ENCODE results near the gene GOLGA6A.
A peak's percentile ranks its signal among the peaks of the same experiment; 100 is the strongest.
"Not testable (repeated sequence)": the region's sequence is repeated elsewhere in the genome, so short reads cannot be mapped to it uniquely, and the experiment has no call there.

Gene GOLGA6A

DNA sequence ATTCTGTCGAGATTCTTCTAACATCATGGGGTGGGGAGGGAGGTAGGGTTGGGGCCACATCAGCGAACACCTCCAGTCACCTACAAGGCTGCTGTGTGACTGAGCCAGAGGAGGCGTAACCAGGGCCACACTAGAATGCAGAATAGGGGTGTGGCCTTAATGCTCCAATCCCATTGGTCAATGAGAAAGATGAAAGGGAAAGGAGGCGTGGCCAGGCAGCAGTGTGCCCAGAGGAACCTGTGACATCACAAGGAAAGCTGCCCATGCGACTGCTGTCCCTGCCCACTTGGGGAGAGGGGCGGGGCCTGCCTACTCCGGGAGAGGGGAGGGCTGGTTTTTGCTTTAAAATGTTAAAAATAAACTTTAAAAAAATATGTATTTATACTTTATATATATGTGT lies at the start of gene GOLGA6A:
Gene GOLGA6A, minus strand, starts transcription at position 101 of the 400 bp plus-strand sequence. Its CDS starts 41 bp downstream, at position 60.
- DNase-seq (ENCODE audit: low read depth in 3 of 3): not testable (repeated sequence)

- DNase-seq (ENCODE audit: low read depth in 3 of 3): no peak
Measured at GRCh38 chr15:74131628-74132413, 49.5 kb upstream of the GOLGA6A start.

- DNase-seq (ENCODE audit: low read depth in 3 of 3): no peak
Measured at GRCh38 chr15:74130849-74131627, 48.7 kb upstream of the GOLGA6A start.

GRCh38 chr15:74130155-74130848 lies 48.0 kb upstream of the GOLGA6A start, which contains the start of gene ISLR2:
Gene ISLR2, plus strand, starts transcription at chr15:74130586. Its CDS starts 2,169 bp downstream, at chr15:74132755.
- DNase-seq (ENCODE audit: low read depth in 3 of 3): no peak

DNA sequence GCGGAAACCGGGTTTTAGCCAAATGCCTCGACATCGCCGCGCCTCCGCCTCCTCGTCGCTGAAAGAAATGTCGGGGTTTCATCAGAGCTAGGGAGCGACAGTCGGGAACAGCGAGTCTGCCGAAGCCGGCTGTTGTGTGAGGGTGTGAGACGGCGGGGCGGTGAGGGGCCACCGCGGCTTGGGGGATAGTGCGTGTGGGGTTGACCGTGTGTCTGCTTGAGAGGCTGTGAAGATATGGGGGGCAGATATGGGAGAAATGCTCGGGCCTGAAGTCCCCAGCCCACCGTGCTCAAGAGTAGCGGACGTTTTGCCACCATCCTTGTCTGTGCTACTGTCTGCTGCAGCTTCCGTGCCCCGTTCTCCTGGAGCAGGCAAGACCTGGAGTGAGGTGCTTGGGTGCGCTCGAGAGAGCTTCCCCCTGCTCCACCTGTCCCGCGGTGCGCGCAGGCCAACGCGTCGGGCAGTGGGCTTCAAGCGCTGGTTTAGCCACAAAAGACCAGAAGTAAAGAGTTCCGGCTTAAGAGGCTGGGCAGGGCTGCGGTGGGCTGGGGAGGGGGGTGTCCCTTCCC lies 47.3 kb upstream of the GOLGA6A start:
- no peak for DNase-seq (ENCODE audit: low read depth in 3 of 3)

DNA sequence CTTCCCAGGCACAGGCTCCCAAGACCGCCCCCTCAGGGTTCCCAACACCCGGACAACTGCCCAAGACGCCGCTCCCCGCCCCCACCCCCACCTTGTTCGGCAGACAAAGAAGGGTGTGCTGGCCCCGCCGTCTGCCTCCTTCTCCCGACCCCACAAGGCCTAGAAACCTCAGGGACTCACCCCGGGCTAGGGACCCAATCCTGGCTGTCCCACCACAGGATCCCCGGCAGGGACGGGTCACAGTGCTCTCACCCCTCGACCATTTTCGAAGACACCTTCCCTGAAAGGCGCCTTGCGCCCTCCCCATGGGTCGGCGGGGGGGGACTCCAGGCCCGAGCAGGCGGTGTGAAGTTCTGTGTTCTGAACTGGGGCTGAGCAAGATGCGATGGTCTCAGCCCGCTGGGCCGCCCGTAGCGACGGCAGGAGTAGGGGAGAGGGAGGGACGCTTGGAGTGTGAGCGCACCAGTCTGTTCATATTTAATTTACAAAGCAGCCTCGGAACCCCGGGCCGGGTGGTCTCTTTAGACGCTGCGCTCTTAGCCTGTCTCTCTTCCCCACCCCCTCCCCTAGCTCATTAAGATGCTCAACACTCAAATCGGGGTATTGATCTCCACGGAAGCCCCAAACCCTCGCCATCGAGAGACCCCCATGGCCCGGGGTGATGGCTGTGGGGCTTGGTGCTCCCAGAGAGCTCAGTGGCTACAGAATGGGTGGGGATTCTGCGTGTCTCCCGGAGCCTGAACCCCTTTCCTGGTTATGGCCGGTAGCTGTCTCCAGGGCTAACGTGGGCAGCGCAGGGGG lies 46.6 kb upstream of the GOLGA6A start:
- no peak for DNase-seq (ENCODE audit: low read depth in 3 of 3)

DNA sequence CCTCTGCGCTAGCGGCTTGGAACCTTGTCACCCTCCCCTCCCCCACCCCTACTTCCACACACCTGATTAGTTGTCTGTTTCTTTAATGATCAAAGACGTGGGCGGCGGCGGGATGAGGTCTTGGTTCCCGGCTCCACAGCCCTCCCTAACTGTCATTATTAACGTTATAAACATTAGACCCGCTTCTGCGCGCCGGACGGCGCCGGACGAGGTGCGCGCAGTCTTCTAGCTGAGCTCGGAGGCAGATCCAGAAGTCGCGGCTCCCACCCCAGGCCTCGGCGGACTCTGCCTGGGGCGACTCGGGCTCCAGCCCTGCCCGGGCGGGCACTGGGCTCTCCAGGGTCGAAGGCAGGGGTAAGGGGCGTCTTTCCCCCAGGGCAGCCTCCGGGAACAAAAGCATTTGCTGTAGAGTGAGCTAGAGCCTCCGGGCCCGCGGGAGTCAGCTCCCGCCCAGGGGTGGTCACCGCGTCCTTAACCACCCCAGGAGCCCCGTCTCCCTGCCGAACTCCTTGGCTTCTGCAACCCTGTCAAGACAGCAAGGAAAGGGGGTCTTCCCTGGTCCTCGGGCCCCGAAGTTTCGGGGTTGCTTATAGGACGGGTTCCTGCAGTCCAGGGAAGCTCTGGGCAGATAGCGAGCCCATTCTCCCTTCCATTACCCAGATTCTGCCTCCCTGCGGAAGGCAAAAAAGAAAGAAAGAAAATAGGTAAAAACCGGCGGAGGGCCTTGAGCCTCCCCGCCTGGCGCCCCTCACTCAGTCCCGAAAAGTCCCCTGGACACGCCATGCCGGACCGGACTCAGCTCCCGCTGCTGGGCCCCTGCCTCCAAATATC lies 45.8 kb upstream of the GOLGA6A start:
- DNase-seq (ENCODE audit: low read depth in 3 of 3): no peak

DNA sequence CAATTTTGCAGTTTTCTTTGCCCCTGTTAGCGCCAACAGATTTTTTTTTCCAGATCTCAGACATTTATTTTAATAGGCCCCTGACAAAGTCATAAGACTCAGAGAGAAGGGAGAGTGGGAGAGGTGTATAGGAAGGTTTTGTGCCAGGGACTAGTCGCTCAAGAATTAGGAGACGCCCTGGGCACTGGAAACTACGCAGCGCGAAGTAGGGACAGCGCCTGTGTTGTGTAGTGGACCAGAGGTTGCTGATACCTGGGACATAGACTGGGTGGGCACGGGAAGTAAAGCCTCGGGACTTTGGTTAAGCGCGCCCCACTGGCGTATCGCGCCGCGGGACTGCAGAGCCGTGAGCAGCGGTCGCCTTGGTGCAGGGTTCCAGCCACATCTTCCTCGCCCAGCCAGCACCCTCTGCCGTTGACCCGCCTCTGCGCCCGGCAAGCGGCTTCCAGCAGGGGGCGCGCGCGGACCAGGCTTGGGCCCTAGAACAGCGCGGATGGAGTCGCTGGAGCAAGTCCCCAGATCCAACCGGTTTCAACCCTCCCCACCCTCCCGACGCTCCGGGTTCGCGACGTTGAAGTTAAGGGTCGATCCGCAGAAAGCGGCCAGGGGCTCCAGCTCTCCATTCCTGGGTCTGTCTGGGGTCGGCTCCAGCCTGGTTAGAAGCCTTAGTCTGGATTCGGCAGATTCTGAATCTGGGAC lies 45.1 kb upstream of the GOLGA6A start:
- DNase-seq (ENCODE audit: low read depth in 3 of 3): peak; percentile 65 to 82 (median 66)

DNA sequence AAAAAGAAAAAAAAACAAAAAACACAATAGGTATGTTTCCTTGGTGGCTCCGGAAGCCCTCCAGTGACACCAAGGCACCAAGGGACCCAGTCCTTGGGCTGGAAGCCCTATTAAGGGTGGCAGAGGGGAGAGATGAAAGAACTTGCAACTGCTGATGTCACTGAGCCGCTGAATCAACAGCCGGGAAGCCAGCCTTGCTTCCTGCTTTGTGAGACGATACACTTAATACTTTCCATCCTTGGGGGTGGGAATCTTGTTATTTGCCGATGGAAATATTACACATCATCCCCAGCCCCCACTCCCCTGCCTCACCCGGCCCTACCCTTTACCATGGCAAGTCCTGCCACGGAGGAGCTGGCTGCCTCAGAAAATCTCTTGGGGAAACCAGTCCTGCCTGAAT lies 42.4 kb upstream of the GOLGA6A start:
- no peak for DNase-seq (ENCODE audit: low read depth in 3 of 3)

- no peak for DNase-seq (ENCODE audit: low read depth in 3 of 3)
Measured at GRCh38 chr15:74124196-74124595, 41.8 kb upstream of the GOLGA6A start.

DNA sequence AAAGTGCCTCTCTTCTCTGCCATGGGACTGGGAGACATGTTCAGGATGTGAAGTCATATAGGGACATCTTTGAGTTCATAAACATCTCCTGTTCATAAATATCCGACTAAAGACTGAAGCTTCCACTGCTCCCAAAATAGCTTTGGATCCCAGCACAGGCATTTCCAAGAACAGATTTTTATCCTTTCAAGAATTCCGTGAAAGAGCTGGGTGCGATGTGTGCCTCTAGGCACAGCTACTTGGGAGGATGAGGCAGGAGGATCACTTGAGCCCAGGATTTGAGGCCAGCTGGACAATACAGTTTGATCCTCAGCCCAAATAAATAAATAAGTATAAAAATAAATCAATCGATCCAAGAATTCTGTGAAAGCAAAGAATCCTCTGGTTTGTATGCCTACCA lies 41.3 kb upstream of the GOLGA6A start:
- DNase-seq (ENCODE audit: low read depth in 3 of 3): no peak

DNA sequence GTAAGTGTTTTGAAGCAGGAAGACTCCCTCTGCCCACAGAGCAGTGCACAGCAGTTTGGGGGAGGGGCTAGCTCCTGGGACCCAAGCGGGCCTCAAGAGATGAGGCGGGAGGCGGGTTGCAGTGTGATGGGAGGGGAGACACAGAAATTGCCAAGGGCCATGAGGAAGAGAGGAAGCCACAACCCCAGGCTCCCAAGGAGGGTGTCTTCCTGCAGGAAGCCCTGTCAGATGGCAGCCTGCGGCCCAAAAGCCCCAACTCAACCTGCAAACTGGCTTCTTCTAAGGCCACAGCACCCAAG lies 40.7 kb upstream of the GOLGA6A start:
- no peak for DNase-seq (ENCODE audit: low read depth in 3 of 3)

GRCh38 chr15:74122403-74123130 lies 40.2 kb upstream of the GOLGA6A start:
- no peak for DNase-seq (ENCODE audit: low read depth in 3 of 3)

- no peak for DNase-seq (ENCODE audit: low read depth in 3 of 3)
Measured at GRCh38 chr15:74121858-74122257, 39.5 kb upstream of the GOLGA6A start.

DNA sequence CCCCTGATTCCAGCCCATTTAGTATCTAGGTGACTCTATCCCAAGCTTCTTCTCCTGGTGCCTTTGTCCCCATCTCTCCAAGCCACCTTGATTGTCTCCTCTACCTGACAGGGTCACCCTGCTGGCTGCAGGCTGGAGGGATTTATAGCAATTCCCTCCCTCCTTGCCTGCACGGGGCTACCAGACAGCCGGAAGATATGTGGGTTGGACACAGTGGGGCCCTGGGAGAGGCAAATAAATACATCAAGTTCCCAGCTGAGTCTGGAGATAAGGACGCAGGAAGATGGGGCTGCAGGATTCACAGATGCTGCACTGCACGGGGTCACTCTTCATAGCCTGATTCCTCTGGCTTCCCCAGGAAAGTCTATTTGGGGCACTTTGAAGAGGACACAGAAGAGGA lies 38.7 kb upstream of the GOLGA6A start:
- DNase-seq (ENCODE audit: low read depth in 3 of 3): no peak

GRCh38 chr15:74120426-74120825 lies 38.1 kb upstream of the GOLGA6A start:
- no peak for DNase-seq (ENCODE audit: low read depth in 3 of 3)

DNA sequence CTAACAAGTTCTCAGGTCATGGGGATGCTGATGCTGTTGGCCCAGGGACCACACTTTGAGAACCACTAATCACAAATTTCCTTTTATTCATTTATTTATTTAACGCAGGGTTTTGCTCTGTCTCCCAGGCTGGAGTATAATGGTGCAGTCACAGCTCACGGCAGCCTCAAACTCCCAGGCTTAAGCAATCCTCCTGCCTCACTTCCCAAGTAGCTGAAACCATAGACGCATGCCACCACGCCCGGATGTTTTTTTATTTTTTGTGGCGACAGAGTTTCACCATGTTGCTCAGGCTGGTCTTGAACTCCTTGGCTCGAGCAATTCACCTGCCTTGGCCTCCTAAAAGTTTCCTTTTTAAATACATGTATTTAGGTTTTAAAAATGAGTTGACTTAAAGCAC lies 27.4 kb upstream of the GOLGA6A start:
- no peak for DNase-seq (ENCODE audit: low read depth in 3 of 3)

DNA sequence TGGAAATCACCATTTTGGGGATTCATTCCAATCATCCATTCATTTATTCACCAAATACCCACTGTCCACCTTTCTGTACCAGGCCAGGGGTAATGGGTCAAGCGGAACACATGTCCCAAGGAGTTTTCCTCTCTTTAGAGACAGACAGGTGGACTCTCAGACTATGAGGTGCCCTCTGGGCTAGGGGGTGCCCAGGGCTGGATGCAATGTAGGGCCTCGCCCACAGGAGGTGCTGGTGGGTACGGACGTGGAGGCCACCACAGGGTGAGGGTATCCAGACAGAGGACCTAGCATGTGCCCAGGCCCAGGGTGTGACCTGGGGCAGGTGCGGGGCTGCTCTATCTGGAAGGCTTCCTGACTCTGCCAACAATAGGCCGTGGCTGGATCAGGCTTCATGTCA lies 26.3 kb upstream of the GOLGA6A start:
- DNase-seq (ENCODE audit: low read depth in 3 of 3): not testable (repeated sequence)

DNA sequence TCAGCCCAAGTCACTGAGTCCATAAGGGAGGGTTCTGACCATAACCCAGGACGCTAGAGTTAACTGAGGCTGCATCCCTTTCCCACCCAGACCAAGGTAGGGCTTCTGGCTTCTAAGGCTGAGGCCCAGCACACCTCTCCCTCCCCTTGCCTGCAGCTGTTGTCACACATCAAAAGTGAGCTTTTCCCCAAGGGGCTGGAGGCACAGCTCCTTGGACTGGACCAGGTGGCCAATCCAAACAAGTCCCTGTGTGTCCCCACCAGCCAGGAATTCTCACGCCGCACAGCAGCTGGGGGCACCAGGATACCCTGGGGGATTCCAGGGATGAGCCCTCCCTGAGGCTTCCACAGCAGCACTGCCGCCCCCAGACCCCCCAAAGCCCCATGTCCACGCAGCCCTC lies 25.8 kb upstream of the GOLGA6A start:
- no peak for DNase-seq (ENCODE audit: low read depth in 3 of 3)
